GM13977 (cell line): ENCODE results near the gene KATNBL1.
"Not testable (repeated sequence)": the region's sequence is repeated elsewhere in the genome, so short reads cannot be mapped to it uniquely, and the experiment has no call there.

Experiments
- DNase-seq: peaks from one replicate; pipeline ENCODE4 v3.0.0; 2012; ENCODE audit warnings: low spot score
- in situ Hi-C: fragments of 300-500 bp; cut with MboI; formaldehyde crosslinking; loops from one replicate; pipeline ENCODE4 v1.12.0; 2022; ENCODE audit warnings: low sequenced_read_pairs, low pct_unique_long_range_greater_than_20kb, mixed read lengths, inconsistent platforms; ENCODE audit not compliant: unreplicated experiment
- TF ChIP-seq, protein P1 (sequence below): IDR thresholded peaks from 2 replicates; pipeline ENCODE4 v1.5.1; 2012; ENCODE audit warnings: mild to moderate bottlenecking, control low read depth; ENCODE audit not compliant: insufficient read depth; ENCODE audit errors: extremely low read depth, missing control alignments

KATNBL1 gene

DNA sequence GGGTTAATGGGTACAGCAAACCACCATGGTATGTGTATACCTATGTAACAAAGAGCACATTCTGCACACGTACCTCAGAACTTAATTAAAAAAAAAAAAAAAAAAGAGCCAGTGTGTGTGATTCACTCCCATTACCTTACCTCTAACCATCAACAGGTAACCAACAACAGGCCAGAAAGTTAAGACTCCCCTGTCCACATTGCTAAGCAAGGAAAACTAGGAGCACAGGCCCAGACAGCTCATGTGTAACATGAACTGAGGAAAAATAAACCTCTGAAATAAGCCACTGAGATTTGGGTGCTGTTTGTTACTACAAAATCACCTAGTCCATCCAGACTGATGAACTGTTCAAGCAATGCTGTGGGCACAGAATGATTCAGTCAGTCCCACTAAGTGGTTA is 6.0 kb downstream of the KATNBL1 start:
- TF ChIP-seq, protein P1, sequence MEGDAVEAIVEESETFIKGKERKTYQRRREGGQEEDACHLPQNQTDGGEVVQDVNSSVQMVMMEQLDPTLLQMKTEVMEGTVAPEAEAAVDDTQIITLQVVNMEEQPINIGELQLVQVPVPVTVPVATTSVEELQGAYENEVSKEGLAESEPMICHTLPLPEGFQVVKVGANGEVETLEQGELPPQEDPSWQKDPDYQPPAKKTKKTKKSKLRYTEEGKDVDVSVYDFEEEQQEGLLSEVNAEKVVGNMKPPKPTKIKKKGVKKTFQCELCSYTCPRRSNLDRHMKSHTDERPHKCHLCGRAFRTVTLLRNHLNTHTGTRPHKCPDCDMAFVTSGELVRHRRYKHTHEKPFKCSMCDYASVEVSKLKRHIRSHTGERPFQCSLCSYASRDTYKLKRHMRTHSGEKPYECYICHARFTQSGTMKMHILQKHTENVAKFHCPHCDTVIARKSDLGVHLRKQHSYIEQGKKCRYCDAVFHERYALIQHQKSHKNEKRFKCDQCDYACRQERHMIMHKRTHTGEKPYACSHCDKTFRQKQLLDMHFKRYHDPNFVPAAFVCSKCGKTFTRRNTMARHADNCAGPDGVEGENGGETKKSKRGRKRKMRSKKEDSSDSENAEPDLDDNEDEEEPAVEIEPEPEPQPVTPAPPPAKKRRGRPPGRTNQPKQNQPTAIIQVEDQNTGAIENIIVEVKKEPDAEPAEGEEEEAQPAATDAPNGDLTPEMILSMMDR: no peak
- DNase-seq: no peak
- in situ Hi-C loops: loop anchor here (25.0 kb wide), 1 partner anchor 92 kb away; the partner anchor contains the start of genes EMC7 and PGBD4

GRCh38 chr15:34203305-34203704 is 6.6 kb downstream of the KATNBL1 start:
- TF ChIP-seq, protein P1: no peak
- in situ Hi-C loops: loop anchor here (25.0 kb wide), 1 partner anchor 91 kb away; the partner anchor contains the start of genes EMC7 and PGBD4
- no peak for DNase-seq

DNA sequence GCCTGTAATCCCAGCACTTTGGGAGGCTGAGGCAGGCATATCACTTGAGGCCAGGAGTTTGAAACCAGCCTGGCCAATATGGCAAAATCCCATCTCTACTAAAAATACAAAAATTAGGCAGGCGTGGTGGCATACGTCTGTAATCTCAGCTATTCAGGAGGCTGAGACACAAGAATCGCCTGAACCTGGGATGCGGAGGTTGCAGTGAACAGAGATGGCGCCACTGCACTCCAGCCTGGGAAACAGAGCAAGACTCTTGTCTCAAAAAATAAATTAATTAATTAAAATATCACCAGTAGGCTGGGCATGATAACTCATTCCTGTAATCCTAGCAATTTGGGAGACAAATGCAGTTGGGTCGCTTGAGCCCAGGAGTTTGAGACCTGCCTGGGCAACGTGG is 16.6 kb downstream of the KATNBL1 start:
- DNase-seq, in situ Hi-C loops: not testable (repeated sequence)

GRCh38 chr15:34188711-34189110 is 21.2 kb downstream of the KATNBL1 start:
- TF ChIP-seq, protein P1: no peak
- no peak for DNase-seq
- in situ Hi-C loops: no loop called here

DNA sequence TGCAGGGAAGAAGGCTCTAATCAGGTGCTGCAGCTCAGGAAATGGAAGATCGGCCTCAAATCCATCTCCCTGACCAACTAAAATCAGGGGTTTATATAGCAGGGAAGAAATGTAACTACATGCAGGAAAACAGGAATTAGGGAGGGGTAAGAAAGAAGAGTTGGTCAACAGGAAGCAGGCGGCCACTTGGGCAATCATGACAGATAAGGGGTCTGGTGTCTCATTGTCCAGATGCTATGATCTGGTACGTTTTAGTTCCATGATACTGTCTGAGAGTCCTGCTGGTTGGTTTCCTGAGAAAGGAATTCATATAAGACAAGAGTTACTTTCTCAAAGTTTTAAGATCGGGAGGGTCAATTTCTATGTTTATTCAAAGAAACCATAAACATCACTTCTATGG is 24.2 kb downstream of the KATNBL1 start:
- no peak for DNase-seq
- in situ Hi-C loops: no loop called here
- TF ChIP-seq, protein P1: no peak

DNA sequence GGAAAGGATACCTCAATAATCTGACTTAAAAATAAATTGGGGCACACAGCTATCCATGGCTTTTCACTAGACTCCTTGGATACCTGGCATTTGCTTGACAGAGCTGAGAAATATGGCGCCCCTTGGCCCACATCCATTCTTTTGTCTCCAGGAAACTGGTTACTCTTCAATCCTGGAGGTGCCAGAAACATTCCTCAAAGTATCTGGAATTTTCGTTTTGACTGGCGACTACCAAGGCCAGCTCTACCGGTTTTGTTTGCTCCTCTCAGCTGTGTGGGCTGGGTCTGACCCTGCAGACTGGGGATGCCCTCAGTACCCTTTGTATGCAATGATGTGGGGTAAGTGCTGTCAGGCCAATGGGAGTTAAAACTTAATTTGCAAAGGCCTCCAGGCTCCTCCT is 27.0 kb downstream of the KATNBL1 start:
- in situ Hi-C loops: no loop called here
- no peak for DNase-seq
- TF ChIP-seq, protein P1: no peak

GRCh38 chr15:34179234-34179633 is 30.7 kb downstream of the KATNBL1 start:
- TF ChIP-seq, protein P1: no peak
- no peak for DNase-seq
- in situ Hi-C loops: no loop called here

GRCh38 chr15:34165987-34166573 is 43.8 kb downstream of the KATNBL1 start:
- in situ Hi-C loops, DNase-seq: not testable (repeated sequence)
